H1 (cell line): ENCODE results near the gene FOXN3. TPM values are rescaled to one million over a fixed set of nuclear protein-coding genes. Genes with fewer than 3 reads are reported as not detected.

ENCODE experiments used
- CTCF ChIA-PET: fragments of 300-600 bp; sonication (Branson Sonifier 250); formaldehyde crosslinking; loops from one replicate; lab custom pipeline; 2021; ENCODE audit not compliant: partially characterized antibody; lab: Charles Lee
- POLR2A ChIA-PET: fragments of 300-600 bp; sonication (Branson Sonifier 250); formaldehyde crosslinking; loops from one replicate; lab custom pipeline; 2021; ENCODE audit warnings: inconsistent platforms; ENCODE audit not compliant: partially characterized antibody; lab: Charles Lee
- DNase-seq, 2 experiments: peaks; one replicate each; pipeline versions ENCODE4 v3.0.0 to v3.0.0-alpha.2; 2010 to 2022; ENCODE audit warnings: low spot score in 2 of 2, low read depth in 1 of 2, mixed read lengths in 1 of 2
- FAIRE-seq: peaks from 2 replicates; lab custom pipeline; 2011; peaks lifted over from hg19 to GRCh38; lab: Jason Lieb, UNC
- H2AFZ ChIP-seq: 2 replicates; pipeline ENCODE4 v1.8.1; 2012; ENCODE audit warnings: low read length, inconsistent platforms
- H2AK5ac ChIP-seq: 2 replicates; pipeline ENCODE4 v1.6.1; 2013; ENCODE audit warnings: low read depth, low read length
- H2BK120ac ChIP-seq: replicated peaks from 2 replicates; pipeline ENCODE3; 2013; ENCODE audit warnings: low read depth, low read length, inconsistent platforms
- H2BK12ac ChIP-seq: 2 replicates; pipeline ENCODE4 v1.6.1; 2013; ENCODE audit warnings: low read depth, low read length
- H2BK15ac ChIP-seq: 2 replicates; pipeline ENCODE4 v1.6.1; 2013; ENCODE audit warnings: low read length
- H2BK20ac ChIP-seq: 2 replicates; pipeline ENCODE4 v1.6.1; 2013; ENCODE audit warnings: low read length
- H2BK5ac ChIP-seq: 2 replicates; pipeline ENCODE4 v1.6.1; 2013; ENCODE audit warnings: low read depth, low read length
- H3K14ac ChIP-seq: 2 replicates; pipeline ENCODE4 v1.6.1; 2013; ENCODE audit warnings: inconsistent platforms; ENCODE audit not compliant: insufficient read length
- H3K18ac ChIP-seq: 2 replicates; pipeline ENCODE4 v1.6.1; 2013; ENCODE audit warnings: low read length; ENCODE audit errors: extremely low read depth
- H3K23ac ChIP-seq: 2 replicates; pipeline ENCODE4 v1.6.1; 2013; ENCODE audit warnings: inconsistent platforms; ENCODE audit not compliant: insufficient read length
- H3K23me2 ChIP-seq: 2 replicates; pipeline ENCODE4 v1.6.1; 2013; ENCODE audit warnings: low read depth, low read length
- H3K27ac ChIP-seq: 2 replicates; pipeline ENCODE4 v1.6.1; 2011; ENCODE audit warnings: low read depth, low read length, inconsistent platforms
- H3K27me3 ChIP-seq, 4 experiments: replicated peaks in 1 of 4; 1 replicate in 1 of 4; 2 replicates in 3 of 4; pipeline versions ENCODE4 v1.6.1 to v1.8.1; 2011 to 2013; ENCODE audit warnings: low read length in 3 of 4, mild to moderate bottlenecking in 3 of 4, inconsistent platforms in 2 of 4, mixed read lengths in 2 of 4, moderate library complexity in 1 of 4; ENCODE audit not compliant: control insufficient read depth in 3 of 4, insufficient read depth in 3 of 4; ENCODE audit errors: extremely low read depth in 1 of 4
- H3K36me3 ChIP-seq, 4 experiments: 2 replicates each; pipeline versions ENCODE4 v1.6.1 to v1.8.1; 2011 to 2013; ENCODE audit warnings: mild to moderate bottlenecking in 4 of 4, low read length in 3 of 4, moderate library complexity in 2 of 4, control low read depth in 1 of 4, inconsistent platforms in 1 of 4; ENCODE audit not compliant: insufficient read depth in 4 of 4, control insufficient read depth in 2 of 4
- H3K4ac ChIP-seq: replicated peaks from 2 replicates; pipeline ENCODE3; 2013; ENCODE audit warnings: low read length, low read depth, mixed read lengths, inconsistent platforms; ENCODE audit not compliant: insufficient read length
- H3K4me1 ChIP-seq, 4 experiments: replicated peaks in 1 of 4; 1 replicate in 1 of 4; 2 replicates in 3 of 4; pipeline versions ENCODE4 v1.6.1 to v1.8.1; 2011 to 2013; ENCODE audit warnings: low read length in 3 of 4, inconsistent platforms in 2 of 4, mixed read lengths in 1 of 4; ENCODE audit not compliant: insufficient read depth in 4 of 4, control insufficient read depth in 3 of 4
- H3K4me2 ChIP-seq, 2 experiments: 2 replicates each; pipeline versions ENCODE4 v1.6.1 to v1.8.1; 2011 to 2013; ENCODE audit warnings: low read depth in 2 of 2, low read length in 2 of 2, control low read depth in 1 of 2, inconsistent platforms in 1 of 2, mild to moderate bottlenecking in 1 of 2; ENCODE audit not compliant: insufficient read depth in 1 of 2
- H3K4me3 ChIP-seq, 4 experiments: fragments of 200-600, 300-600 bp in 1 of 4; sonication (generic), shearing (Covaris generic), sonication (Bioruptor Twin) in 1 of 4; 2 replicates each; pipeline versions ENCODE4 v1.5.1 to v1.8.1; 2011 to 2016; ENCODE audit warnings: low read length in 4 of 4, low read depth in 3 of 4, control low read depth in 2 of 4, inconsistent platforms in 2 of 4, mild to moderate bottlenecking in 2 of 4, mixed read lengths in 1 of 4, moderate library complexity in 1 of 4; ENCODE audit not compliant: insufficient read depth in 2 of 4; ENCODE audit errors: extremely low read depth in 1 of 4
- H3K56ac ChIP-seq: replicated peaks from 2 replicates; pipeline ENCODE3; 2013; ENCODE audit warnings: low read depth, mild to moderate bottlenecking, mixed read lengths, low read length, inconsistent platforms; ENCODE audit not compliant: insufficient read length
- H3K79me1 ChIP-seq: 2 replicates; pipeline ENCODE4 v1.6.1; 2013; ENCODE audit warnings: low read depth, low read length, control low read depth
- H3K79me2 ChIP-seq, 2 experiments: 2 replicates each; pipeline versions ENCODE4 v1.6.1 to v1.8.1; 2012 to 2013; ENCODE audit warnings: low read length in 2 of 2, mild to moderate bottlenecking in 2 of 2, inconsistent platforms in 1 of 2; ENCODE audit not compliant: insufficient read depth in 2 of 2, control insufficient read depth in 1 of 2
- H3K9ac ChIP-seq, 4 experiments: replicated peaks in 1 of 4; 1 replicate in 1 of 4; 2 replicates in 3 of 4; pipeline versions ENCODE4 v1.6.1 to v1.8.1; 2011 to 2013; ENCODE audit warnings: low read depth in 3 of 4, low read length in 3 of 4, control low read depth in 2 of 4, mild to moderate bottlenecking in 2 of 4, moderate library complexity in 2 of 4, inconsistent platforms in 1 of 4; ENCODE audit errors: extremely low read depth in 1 of 4
- H3K9me3 ChIP-seq, 2 experiments: 2 replicates each; pipeline versions ENCODE4 v1.6.1 to v1.8.1; 2012 to 2013; ENCODE audit warnings: mild to moderate bottlenecking in 2 of 2, moderate library complexity in 2 of 2, control low read depth in 1 of 2, inconsistent platforms in 1 of 2, low read depth in 1 of 2, low read length in 1 of 2, mixed read lengths in 1 of 2; ENCODE audit not compliant: insufficient read depth in 2 of 2
- H4K20me1 ChIP-seq, 2 experiments: replicated peaks in 1 of 2; 2 replicates each; pipeline versions ENCODE3 to v1.8.1; 2011 to 2013; ENCODE audit warnings: inconsistent platforms in 2 of 2, low read length in 2 of 2, mild to moderate bottlenecking in 1 of 2; ENCODE audit not compliant: insufficient read depth in 2 of 2, control insufficient read depth in 1 of 2
- H4K5ac ChIP-seq: 2 replicates; pipeline ENCODE4 v1.6.1; 2013; ENCODE audit warnings: low read length, low read depth, mixed read lengths, inconsistent platforms; ENCODE audit not compliant: insufficient read length
- H4K8ac ChIP-seq: 2 replicates; pipeline ENCODE4 v1.8.0; 2013; ENCODE audit warnings: mild to moderate bottlenecking, moderate library complexity, low read length, inconsistent platforms; ENCODE audit not compliant: insufficient read depth; ENCODE audit errors: extremely low read depth
- H4K91ac ChIP-seq: replicated peaks from 2 replicates; pipeline ENCODE3; 2013; ENCODE audit warnings: low read length, mixed read lengths, inconsistent platforms; ENCODE audit not compliant: insufficient read length
- RAD21 ChIP-seq, 2 experiments: IDR thresholded peaks in 1 of 2; conservative IDR thresholded peaks in 1 of 2; 2 replicates each; pipeline ENCODE4 v1.6.1; 2011; ENCODE audit warnings: low read depth in 2 of 2, low read length in 2 of 2, improper control_type of control experiment in 1 of 2, inconsistent platforms in 1 of 2, mild to moderate bottlenecking in 1 of 2, moderate library complexity in 1 of 2
- TBP ChIP-seq: IDR thresholded peaks from 2 replicates; pipeline ENCODE4 v1.6.1; 2011; ENCODE audit warnings: low read depth, low read length, improper control_type of control experiment
- WGBS, 2 experiments: shearing (Covaris generic) in 1 of 2; methylation state at CpG; one replicate each; pipeline versions ENCODE4 v1.1.6 to v1.1.7; 2013 to 2015; ENCODE audit warnings: low lambda C conversion rate in 2 of 2, mixed read lengths in 2 of 2, inconsistent platforms in 1 of 2, low coverage in 1 of 2, missing lambda C conversion rate in 1 of 2; ENCODE audit not compliant: insufficient replicate concordance in 2 of 2, insufficient coverage in 1 of 2, insufficient read length in 1 of 2; ENCODE audit errors: extremely low coverage in 1 of 2, missing lambda C conversion rate in 1 of 2; 5-methylcytosine and 5-hydroxymethylcytosine counted together
- polyA plus RNA-seq, 7 experiments: library from polyadenylated mRNA; depleted of rRNA in 3 of 7; stranded (reverse) in 5 of 7; unstranded in 2 of 7; fragments of >200 nt in 5 of 7; fragments of 200-250 nt in 2 of 7; gene quantifications; 1 replicate in 5 of 7; 2 replicates in 1 of 7; 4 replicates in 1 of 7; pipeline versions ENCODE4 v1.2.1 to v1.2.3, GENCODE V29; 2011 to 2013; ENCODE audit warnings: missing spikeins in 2 of 7, mixed read lengths in 2 of 7
- total RNA-seq: library from RNA; stranded (reverse); fragmentation: NEBNext Ultra II Directional; extraction: Animal tissue kit (Norgen Biotek cat#: 25700); gene quantifications from 2 replicates; pipeline ENCODE4 v1.2.1, GENCODE V29; 2021

The FOXN3 gene
- total and polyA plus RNA-seq, 2 of the 8 experiments (the other 6 are each of a cell fraction or from before 2014, with no cell fraction given), result 52.6 to 178 TPM

DNA sequence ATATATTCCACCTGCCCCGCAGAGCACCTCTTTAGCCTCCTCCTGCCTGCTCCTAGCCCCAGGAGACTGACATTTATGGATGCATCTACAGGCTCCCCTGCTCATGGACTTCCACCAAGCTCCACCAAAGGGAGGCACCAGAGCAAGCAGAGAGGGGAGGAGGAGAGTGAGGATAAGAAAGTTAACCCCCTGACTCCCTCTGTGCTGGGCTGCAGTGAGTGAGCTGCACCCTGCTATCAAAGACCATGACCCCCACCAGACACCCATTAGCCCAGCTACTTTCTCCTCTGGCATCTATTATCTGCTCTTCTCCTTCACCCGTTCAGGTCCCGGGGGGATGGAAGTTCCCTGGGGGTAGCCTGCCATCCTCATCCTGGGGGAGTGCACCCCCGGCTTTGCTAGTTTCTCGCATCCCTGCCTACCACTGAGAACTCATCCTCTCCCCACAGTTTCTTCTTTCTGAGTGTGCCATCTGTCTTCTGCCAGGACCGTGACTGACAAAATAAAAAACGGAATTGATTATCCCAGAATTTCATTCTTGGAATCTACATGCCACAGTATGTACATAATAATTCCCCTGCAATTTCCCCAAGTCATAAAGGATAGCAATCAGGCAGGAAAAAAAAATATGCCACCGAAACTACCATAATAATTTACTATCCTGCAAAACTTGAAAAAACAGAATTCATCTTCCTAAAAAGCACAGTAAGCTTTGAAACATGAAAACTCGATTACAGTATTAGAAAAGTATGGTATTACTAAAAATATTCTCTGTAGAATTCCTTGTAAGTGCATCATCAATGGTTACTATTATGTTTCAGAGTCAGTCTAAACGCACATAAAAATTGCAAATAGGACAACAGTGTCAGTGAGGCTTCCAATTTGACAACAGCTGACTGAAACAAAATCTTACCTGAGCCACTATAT, 45.2 kb downstream of the FOXN3 start:
- H3K14ac ChIP-seq, result no peak overlapping the region
- DNase-seq (no peak), FAIRE-seq (no peak)
- H3K27ac ChIP-seq, result no peak overlapping the region
- H2BK15ac ChIP-seq, result no peak overlapping the region
- H3K23me2 ChIP-seq, result no peaks in the 10 kb centered on the region
- no peak overlapping the region for H2BK20ac ChIP-seq
- H2BK5ac ChIP-seq, result no peak overlapping the region
- no peak overlapping the region for H2AFZ ChIP-seq
- peaks cover 7 to 10% of the 10 kb centered on the region in 2 experiments for H4K20me1 ChIP-seq
- H4K91ac ChIP-seq, result no peak overlapping the region
- H3K4me2 ChIP-seq, result peak overlapping the region in 1 of 2 experiments; percentile 19; a peak in 2 of 4 replicates
- H3K18ac ChIP-seq, result no peak overlapping the region
- peaks cover 6% of the 10 kb centered on the region; the same call in 1 of the 2 replicates for H3K79me1 ChIP-seq
- H3K36me3 ChIP-seq, result no peaks in the 10 kb centered on the region; a peak in 1 of 8 replicates
- ChIA-PET CTCF (interaction anchor here (0.6 kb wide), 1 partner anchor 18 kb away, joined by 3 read pairs; no protein-coding TSS in a partner anchor), POLR2A (interaction anchor here (0.6 to 1.1 kb wide), 3 partner anchors 12 to 175 kb away, joined by 3 to 8 read pairs (median 5); no protein-coding TSS in a partner anchor)
- no peaks in the 10 kb centered on the region for H3K27me3 ChIP-seq
- WGBS, 2 experiments, result 84% methylated on average over 10 of the region's 10 CpGs; no CpG with 5 or more reads in 1 of the 2 experiments
- no peak overlapping the region for H3K23ac ChIP-seq
- H3K79me2 ChIP-seq, result peaks cover 21 to 99% of the 10 kb centered on the region in 2 experiments
- H3K4ac ChIP-seq, result no peak overlapping the region
- 0 out of 4 replicates have a peak, but pooled peaks of 1 of the 2 experiments have one; percentile 5 for TF ChIP-seq RAD21 (IDR thresholded peaks at IDR 0.05 in 1 of 2, conservative IDR thresholded peaks at IDR 0.05 in 1 of 2; ENCODE audit: low read depth in 2 of 2, low read length in 2 of 2)
- TF ChIP-seq TBP, result no peak
- H3K4me3 ChIP-seq, result no peak overlapping the region
- H2AK5ac ChIP-seq, result no peak overlapping the region
- H4K5ac ChIP-seq, result no peak overlapping the region
- H3K9ac ChIP-seq, result no peak overlapping the region
- H2BK12ac ChIP-seq, result no peak overlapping the region
- H3K4me1 ChIP-seq, result peaks cover 0 to 19% (median 13%) of the 10 kb centered on the region in 4 experiments; a peak in 6 of 7 replicates
- no peak overlapping the region for H2BK120ac ChIP-seq
- no peak overlapping the region for H3K56ac ChIP-seq
- H4K8ac ChIP-seq, result no peak overlapping the region
- no peaks in the 10 kb centered on the region for H3K9me3 ChIP-seq
